GM23338 (cell line): ENCODE data around the gene RC3H2. TPM values are rescaled to one million over a fixed set of nuclear protein-coding genes. Genes with fewer than 3 reads are reported as not detected.

ENCODE experiments used
- ATAC-seq: fragments of 200-7000 bp; cut with Tn5 transposase; 3 replicates; pipeline ENCODE4 v1.9.1; 2020
- DNase-seq: peaks from one replicate; pipeline ENCODE4 v3.0.0-alpha.2; 2015; ENCODE audit warnings: low spot score
- H2AFZ ChIP-seq: fragments of 200-600 bp; sonication (generic); 2 replicates; pipeline ENCODE4 v1.8.0; 2016; ENCODE audit warnings: antibody characterized with exemption, mild to moderate bottlenecking, moderate library complexity
- H3F3A ChIP-seq: fragments of 200-600 bp; sonication (generic); replicated peaks from 2 replicates; pipeline ENCODE4 v1.8.0; 2017; ENCODE audit warnings: antibody characterized with exemption, mixed run types, low read depth
- H3K27ac ChIP-seq: fragments of 200-600 bp; sonication (generic); 2 replicates; pipeline ENCODE4 v1.6.1; 2016; ENCODE audit warnings: low read depth
- H3K27me3 ChIP-seq: fragments of 200-600 bp; sonication (generic); 2 replicates; pipeline ENCODE4 v1.8.0; 2016; ENCODE audit warnings: mild to moderate bottlenecking, mixed run types, moderate library complexity; ENCODE audit not compliant: insufficient read depth
- H3K36me3 ChIP-seq: fragments of 200-600 bp; sonication (generic); 2 replicates; pipeline ENCODE4 v1.8.0; 2016; ENCODE audit warnings: mild to moderate bottlenecking; ENCODE audit not compliant: insufficient read depth
- H3K4me1 ChIP-seq: fragments of 200-600 bp; sonication (generic); 2 replicates; pipeline ENCODE4 v1.8.0; 2016; ENCODE audit warnings: mild to moderate bottlenecking, moderate library complexity; ENCODE audit not compliant: insufficient read depth
- H3K4me2 ChIP-seq: fragments of 200-600 bp; sonication (generic); 2 replicates; pipeline ENCODE4 v1.7.1; 2017; ENCODE audit warnings: mixed run types
- H3K4me3 ChIP-seq: fragments of 200-600 bp; sonication (generic); 2 replicates; pipeline ENCODE4 v1.6.1; 2016; ENCODE audit warnings: mixed run types
- H3K79me2 ChIP-seq: fragments of 200-600 bp; sonication (generic); replicated peaks from 2 replicates; pipeline ENCODE4 v1.8.0; 2017; ENCODE audit warnings: mild to moderate bottlenecking; ENCODE audit not compliant: insufficient read depth
- H3K9me2 ChIP-seq: fragments of 200-600 bp; sonication (generic); 2 replicates; pipeline ENCODE4 v1.8.0; 2017; ENCODE audit not compliant: insufficient read depth
- H4K20me1 ChIP-seq: fragments of 200-600 bp; sonication (generic); replicated peaks from 2 replicates; pipeline ENCODE4 v1.8.0; 2017; ENCODE audit warnings: mild to moderate bottlenecking; ENCODE audit not compliant: insufficient read depth
- H3K27ac Mint-ChIP-seq: 2 replicates; pipeline ENCODE4 v1.8.0; 2020; ENCODE audit warnings: inconsistent platforms, mild to moderate bottlenecking, moderate library complexity, mixed read lengths
- H3K27me3 Mint-ChIP-seq: 3 replicates; pipeline ENCODE4 v1.8.0; 2022; ENCODE audit warnings: low read depth, mild to moderate bottlenecking, moderate library complexity, mixed read lengths, inconsistent platforms; ENCODE audit not compliant: insufficient read depth, poor library complexity
- H3K36me3 Mint-ChIP-seq: 3 replicates; pipeline ENCODE4 v1.8.0; 2021; ENCODE audit warnings: low read depth, mild to moderate bottlenecking, inconsistent platforms, moderate library complexity, mixed read lengths
- H3K4me1 Mint-ChIP-seq: 3 replicates; pipeline ENCODE4 v1.8.0; 2020; ENCODE audit warnings: mild to moderate bottlenecking, inconsistent platforms, mixed read lengths
- H3K4me3 Mint-ChIP-seq: 3 replicates; pipeline ENCODE4 v1.8.0; 2021; ENCODE audit warnings: moderate library complexity, mild to moderate bottlenecking, inconsistent platforms, mixed read lengths
- H3K9me3 Mint-ChIP-seq: 3 replicates; pipeline ENCODE4 v1.8.0; 2020; ENCODE audit warnings: moderate library complexity, mild to moderate bottlenecking, inconsistent platforms, mixed read lengths
- CREB1 ChIP-seq: fragments of 250-450 bp; sonication (Bioruptor Pico); IDR thresholded peaks from 2 replicates; pipeline ENCODE4 v1.5.0; 2020; ENCODE audit warnings: low read depth, mild to moderate bottlenecking, moderate library complexity
- ETS1 ChIP-seq: IDR thresholded peaks from 2 replicates; pipeline ENCODE4 v1.6.1; 2016; ENCODE audit warnings: antibody characterized with exemption
- EZH2 ChIP-seq: fragments of 200-600 bp; sonication (generic); IDR thresholded peaks from one replicate; pipeline ENCODE4 v1.8.0; 2017; ENCODE audit warnings: antibody characterized with exemption, mild to moderate bottlenecking, low read depth; ENCODE audit not compliant: unreplicated experiment
- EZH2phosphoT487 ChIP-seq: fragments of 200-600 bp; sonication (generic); IDR thresholded peaks from one replicate; pipeline ENCODE4 v1.8.1; 2018; ENCODE audit warnings: antibody characterized with exemption; ENCODE audit not compliant: unreplicated experiment
- JUNB ChIP-seq: IDR thresholded peaks from one replicate; pipeline ENCODE4 v1.6.1; 2016; ENCODE audit warnings: antibody characterized with exemption; ENCODE audit not compliant: unreplicated experiment
- NANOG ChIP-seq: IDR thresholded peaks from 2 replicates; pipeline ENCODE4 v1.6.1; 2016; ENCODE audit warnings: antibody characterized with exemption, borderline replicate concordance
- POLR2AphosphoS5 ChIP-seq: IDR thresholded peaks from 2 replicates; pipeline ENCODE4 v1.6.1; 2016; ENCODE audit warnings: antibody characterized with exemption, low read depth
- STAT1 ChIP-seq: IDR thresholded peaks from one replicate; pipeline ENCODE4 v1.6.1; 2016; ENCODE audit warnings: antibody characterized with exemption; ENCODE audit not compliant: unreplicated experiment
- ZNF114 ChIP-seq: fragments of 250-450 bp; sonication (Bioruptor Pico); IDR thresholded peaks from 2 replicates; pipeline ENCODE4 v1.5.0; 2020; ENCODE audit warnings: mild to moderate bottlenecking, moderate library complexity
- ZNF331 ChIP-seq: fragments of 250-450 bp; sonication (Bioruptor Pico); IDR thresholded peaks from 2 replicates; pipeline ENCODE4 v1.5.0; 2020; ENCODE audit warnings: low read depth, mild to moderate bottlenecking, moderate library complexity
- ZNF462 ChIP-seq: fragments of 250-450 bp; sonication (Bioruptor Pico); IDR thresholded peaks from 2 replicates; pipeline ENCODE4 v1.5.0; 2020; ENCODE audit warnings: mild to moderate bottlenecking, moderate library complexity
- polyA plus RNA-seq: library from polyadenylated mRNA; unstranded; fragments of >200 nt; fragmentation: Nextera tagmentation; extraction: Ambion mirVana; gene quantifications from 2 replicates; pipeline ENCODE4 v1.2.1, GENCODE V29; 2016
- total RNA-seq: library from RNA; depleted of rRNA; stranded (reverse); fragments of >200 nt; shearing (Covaris generic); gene quantifications from 2 replicates; pipeline ENCODE4 v1.2.3, GENCODE V29; 2014
- TF ChIP-seq, protein P1 (sequence below): IDR thresholded peaks from one replicate; pipeline ENCODE4 v1.6.1; 2018; ENCODE audit warnings: antibody characterized with exemption; ENCODE audit not compliant: unreplicated experiment
- TF ChIP-seq, protein P2 (sequence below), 2 experiments: fragments of 200-600 bp in 1 of 2; sonication (generic) in 1 of 2; conservative IDR thresholded peaks; 2 replicates each; pipeline versions ENCODE4 v1.5.1 to v1.6.1; 2016 to 2017; ENCODE audit warnings: antibody characterized with exemption in 2 of 2, low read depth in 2 of 2, mild to moderate bottlenecking in 2 of 2, moderate library complexity in 1 of 2

RC3H2 gene
- total and polyA plus RNA-seq, 2 experiments from 2014 or later, result 24.9 to 37.5 TPM

GRCh38 chr9:122863407-122863806 is 41.8 kb downstream of the RC3H2 start:
- no peak overlapping the region for H3K4me3 ChIP-seq
- TF ChIP-seq ZNF331 (CRISPR knock-in tag) (no peak), EZH2 (no peak), JUNB (no peak), POLR2AphosphoS5 (no peak), ZNF462 (CRISPR knock-in tag) (no peak), CREB1 (CRISPR knock-in tag) (no peak), STAT1 (no peak), NANOG (no peak), ZNF114 (CRISPR knock-in tag) (no peak), EZH2phosphoT487 (no peak), ETS1 (no peak)
- TF ChIP-seq, protein P1, sequence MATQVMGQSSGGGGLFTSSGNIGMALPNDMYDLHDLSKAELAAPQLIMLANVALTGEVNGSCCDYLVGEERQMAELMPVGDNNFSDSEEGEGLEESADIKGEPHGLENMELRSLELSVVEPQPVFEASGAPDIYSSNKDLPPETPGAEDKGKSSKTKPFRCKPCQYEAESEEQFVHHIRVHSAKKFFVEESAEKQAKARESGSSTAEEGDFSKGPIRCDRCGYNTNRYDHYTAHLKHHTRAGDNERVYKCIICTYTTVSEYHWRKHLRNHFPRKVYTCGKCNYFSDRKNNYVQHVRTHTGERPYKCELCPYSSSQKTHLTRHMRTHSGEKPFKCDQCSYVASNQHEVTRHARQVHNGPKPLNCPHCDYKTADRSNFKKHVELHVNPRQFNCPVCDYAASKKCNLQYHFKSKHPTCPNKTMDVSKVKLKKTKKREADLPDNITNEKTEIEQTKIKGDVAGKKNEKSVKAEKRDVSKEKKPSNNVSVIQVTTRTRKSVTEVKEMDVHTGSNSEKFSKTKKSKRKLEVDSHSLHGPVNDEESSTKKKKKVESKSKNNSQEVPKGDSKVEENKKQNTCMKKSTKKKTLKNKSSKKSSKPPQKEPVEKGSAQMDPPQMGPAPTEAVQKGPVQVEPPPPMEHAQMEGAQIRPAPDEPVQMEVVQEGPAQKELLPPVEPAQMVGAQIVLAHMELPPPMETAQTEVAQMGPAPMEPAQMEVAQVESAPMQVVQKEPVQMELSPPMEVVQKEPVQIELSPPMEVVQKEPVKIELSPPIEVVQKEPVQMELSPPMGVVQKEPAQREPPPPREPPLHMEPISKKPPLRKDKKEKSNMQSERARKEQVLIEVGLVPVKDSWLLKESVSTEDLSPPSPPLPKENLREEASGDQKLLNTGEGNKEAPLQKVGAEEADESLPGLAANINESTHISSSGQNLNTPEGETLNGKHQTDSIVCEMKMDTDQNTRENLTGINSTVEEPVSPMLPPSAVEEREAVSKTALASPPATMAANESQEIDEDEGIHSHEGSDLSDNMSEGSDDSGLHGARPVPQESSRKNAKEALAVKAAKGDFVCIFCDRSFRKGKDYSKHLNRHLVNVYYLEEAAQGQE, result no peak
- TF ChIP-seq, protein P2, sequence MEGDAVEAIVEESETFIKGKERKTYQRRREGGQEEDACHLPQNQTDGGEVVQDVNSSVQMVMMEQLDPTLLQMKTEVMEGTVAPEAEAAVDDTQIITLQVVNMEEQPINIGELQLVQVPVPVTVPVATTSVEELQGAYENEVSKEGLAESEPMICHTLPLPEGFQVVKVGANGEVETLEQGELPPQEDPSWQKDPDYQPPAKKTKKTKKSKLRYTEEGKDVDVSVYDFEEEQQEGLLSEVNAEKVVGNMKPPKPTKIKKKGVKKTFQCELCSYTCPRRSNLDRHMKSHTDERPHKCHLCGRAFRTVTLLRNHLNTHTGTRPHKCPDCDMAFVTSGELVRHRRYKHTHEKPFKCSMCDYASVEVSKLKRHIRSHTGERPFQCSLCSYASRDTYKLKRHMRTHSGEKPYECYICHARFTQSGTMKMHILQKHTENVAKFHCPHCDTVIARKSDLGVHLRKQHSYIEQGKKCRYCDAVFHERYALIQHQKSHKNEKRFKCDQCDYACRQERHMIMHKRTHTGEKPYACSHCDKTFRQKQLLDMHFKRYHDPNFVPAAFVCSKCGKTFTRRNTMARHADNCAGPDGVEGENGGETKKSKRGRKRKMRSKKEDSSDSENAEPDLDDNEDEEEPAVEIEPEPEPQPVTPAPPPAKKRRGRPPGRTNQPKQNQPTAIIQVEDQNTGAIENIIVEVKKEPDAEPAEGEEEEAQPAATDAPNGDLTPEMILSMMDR (conservative IDR thresholded peaks at IDR 0.05; ENCODE audit: low read depth in 2 of 2), result no peak
- H3K4me2 ChIP-seq, result no peak overlapping the region
- no peak overlapping the region for H2AFZ ChIP-seq
- DNase-seq, result no peak
- H4K20me1 ChIP-seq, result peaks cover 4% of the 10 kb centered on the region; the same call in 1 of the 2 replicates
- no peaks in the 10 kb centered on the region for H3K9me2 ChIP-seq
- peaks cover 65% of the 10 kb centered on the region for H3K36me3 Mint-ChIP-seq
- no peak overlapping the region for H3K27ac ChIP-seq
- H3K27me3 Mint-ChIP-seq, result peaks cover 4% of the 10 kb centered on the region
- no peak overlapping the region for H3K27ac Mint-ChIP-seq
- peaks cover 5% of the 10 kb centered on the region; the same call in 1 of the 3 replicates for H3K9me3 Mint-ChIP-seq
- H3K4me1 Mint-ChIP-seq, result no peaks in the 10 kb centered on the region
- peaks cover 22% of the 10 kb centered on the region for H3K36me3 ChIP-seq
- H3K27me3 ChIP-seq, result no peaks in the 10 kb centered on the region
- no peak for ATAC-seq
- H3K79me2 ChIP-seq, result no peaks in the 10 kb centered on the region
- no peak overlapping the region for H3K4me3 Mint-ChIP-seq
- H3F3A ChIP-seq, result no peaks in the 10 kb centered on the region
- H3K4me1 ChIP-seq, result no peaks in the 10 kb centered on the region
